Ishikawa (cell line): Measurements from ENCODE around the gene SAA1.

Source experiments
- CREB1 ChIP-seq: IDR thresholded peaks from 2 replicates; pipeline ENCODE4 v1.6.1; 2012; ENCODE audit warnings: low read depth
- TAF1 ChIP-seq: IDR thresholded peaks from 2 replicates; pipeline ENCODE4 v1.6.1; 2012; ENCODE audit warnings: low read depth, mild to moderate bottlenecking
- TF ChIP-seq, protein P1 (sequence below): IDR thresholded peaks from 2 replicates; pipeline ENCODE4 v1.6.1; 2012; ENCODE audit warnings: low read depth, mild to moderate bottlenecking

DNA sequence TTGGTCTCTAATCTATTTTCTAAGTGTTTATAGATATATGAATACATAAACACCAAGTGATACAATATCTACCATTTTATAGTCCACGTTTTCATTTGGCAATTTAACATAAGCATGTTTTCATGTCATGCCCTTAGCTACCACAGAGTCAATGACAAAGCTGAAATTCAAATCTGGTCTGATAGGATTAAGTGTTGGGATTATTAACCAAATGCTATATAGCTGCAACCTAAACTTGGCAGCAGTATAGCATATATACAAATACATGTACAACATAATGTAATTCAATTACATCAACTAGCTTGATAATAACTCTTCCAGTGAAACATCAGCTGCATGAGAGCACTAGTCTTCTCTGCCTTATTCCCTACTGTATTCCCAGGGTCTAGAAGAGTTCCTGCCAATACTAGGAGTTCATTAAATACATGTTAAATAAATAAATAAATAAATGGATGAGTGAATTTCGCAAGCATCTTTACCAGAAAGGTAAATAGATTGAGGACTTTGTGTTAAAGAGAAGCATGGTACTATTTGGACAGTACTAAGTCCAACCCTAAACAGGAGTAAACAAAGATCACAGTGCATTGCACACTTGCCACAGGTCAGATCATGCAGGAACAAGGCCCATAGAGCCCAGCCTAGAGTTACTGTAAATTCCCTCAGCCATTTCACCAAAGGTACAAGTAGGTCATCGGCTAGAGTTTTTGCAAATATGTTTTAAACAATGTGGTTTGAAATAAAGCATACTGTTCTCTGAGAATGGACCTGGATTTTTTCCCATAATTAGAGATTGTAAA is 42.3 kb upstream of the SAA1 start:
- TF ChIP-seq TAF1 (no peak), CREB1 (no peak)
- TF ChIP-seq, protein P1, sequence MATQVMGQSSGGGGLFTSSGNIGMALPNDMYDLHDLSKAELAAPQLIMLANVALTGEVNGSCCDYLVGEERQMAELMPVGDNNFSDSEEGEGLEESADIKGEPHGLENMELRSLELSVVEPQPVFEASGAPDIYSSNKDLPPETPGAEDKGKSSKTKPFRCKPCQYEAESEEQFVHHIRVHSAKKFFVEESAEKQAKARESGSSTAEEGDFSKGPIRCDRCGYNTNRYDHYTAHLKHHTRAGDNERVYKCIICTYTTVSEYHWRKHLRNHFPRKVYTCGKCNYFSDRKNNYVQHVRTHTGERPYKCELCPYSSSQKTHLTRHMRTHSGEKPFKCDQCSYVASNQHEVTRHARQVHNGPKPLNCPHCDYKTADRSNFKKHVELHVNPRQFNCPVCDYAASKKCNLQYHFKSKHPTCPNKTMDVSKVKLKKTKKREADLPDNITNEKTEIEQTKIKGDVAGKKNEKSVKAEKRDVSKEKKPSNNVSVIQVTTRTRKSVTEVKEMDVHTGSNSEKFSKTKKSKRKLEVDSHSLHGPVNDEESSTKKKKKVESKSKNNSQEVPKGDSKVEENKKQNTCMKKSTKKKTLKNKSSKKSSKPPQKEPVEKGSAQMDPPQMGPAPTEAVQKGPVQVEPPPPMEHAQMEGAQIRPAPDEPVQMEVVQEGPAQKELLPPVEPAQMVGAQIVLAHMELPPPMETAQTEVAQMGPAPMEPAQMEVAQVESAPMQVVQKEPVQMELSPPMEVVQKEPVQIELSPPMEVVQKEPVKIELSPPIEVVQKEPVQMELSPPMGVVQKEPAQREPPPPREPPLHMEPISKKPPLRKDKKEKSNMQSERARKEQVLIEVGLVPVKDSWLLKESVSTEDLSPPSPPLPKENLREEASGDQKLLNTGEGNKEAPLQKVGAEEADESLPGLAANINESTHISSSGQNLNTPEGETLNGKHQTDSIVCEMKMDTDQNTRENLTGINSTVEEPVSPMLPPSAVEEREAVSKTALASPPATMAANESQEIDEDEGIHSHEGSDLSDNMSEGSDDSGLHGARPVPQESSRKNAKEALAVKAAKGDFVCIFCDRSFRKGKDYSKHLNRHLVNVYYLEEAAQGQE = no peak
